ENCODE data around the gene RAI1.
A peak's percentile ranks its signal among the peaks of the same experiment; 100 is the strongest.

The RAI1 gene

DNA sequence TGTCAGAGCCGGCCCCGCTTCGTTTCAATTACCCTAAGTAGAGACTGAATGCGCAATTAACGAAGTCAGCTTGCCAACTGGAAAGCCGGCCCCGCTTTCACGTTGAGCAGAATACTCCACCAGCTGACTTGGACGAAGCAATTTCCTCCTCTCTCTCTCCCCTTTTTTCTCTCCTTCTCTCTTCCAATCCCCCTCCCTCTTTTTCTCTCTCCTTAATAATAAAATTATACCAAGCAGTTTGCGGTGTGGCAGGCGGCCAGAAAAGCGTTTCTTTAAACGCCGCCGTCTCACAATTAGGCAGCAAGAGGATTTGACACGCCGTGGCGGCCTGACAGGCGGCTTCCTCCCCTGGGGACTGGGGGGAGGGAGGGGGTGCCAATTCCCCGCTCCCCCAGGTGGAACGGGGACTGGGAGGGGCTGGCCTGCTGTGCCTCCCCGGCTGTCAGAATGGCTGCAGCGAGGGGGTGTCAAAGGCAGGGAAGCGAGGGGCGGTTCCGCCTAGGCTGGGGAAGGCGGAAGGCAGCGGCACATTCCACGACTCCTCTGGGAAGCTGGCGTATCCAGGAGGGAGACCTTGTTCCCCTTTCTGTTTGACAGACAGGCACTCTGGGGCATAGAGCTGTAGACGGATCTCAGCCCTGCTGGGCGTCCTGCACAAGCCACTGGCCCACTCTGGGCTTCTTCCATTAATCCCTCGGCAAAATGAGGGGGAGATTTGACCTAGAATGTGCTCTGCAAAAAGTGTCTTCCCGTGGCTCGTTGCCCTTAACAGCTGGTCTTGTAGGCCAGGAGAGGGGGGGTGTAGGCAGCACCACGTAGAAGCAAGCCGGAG, 102.8 kb downstream of the RAI1 start (continued):
- TF ChIP-seq YY1 (tag by site-specific recombination; IDR thresholded peaks at IDR 0.05) (no peak), ZNF146 (tag by site-specific recombination; IDR thresholded peaks at IDR 0.05) (no peak), FEZF1 (tag by site-specific recombination; IDR thresholded peaks at IDR 0.05) (peak; percentile 85), ZNF791 (tag by site-specific recombination; IDR thresholded peaks at IDR 0.05) (no peak), KLF7 (tag by site-specific recombination; IDR thresholded peaks at IDR 0.05; ENCODE audit: borderline replicate concordance) (peak; percentile 70; the same call in 1 of the 2 replicates), RBAK (tag by site-specific recombination; IDR thresholded peaks at IDR 0.05) (no peak), SCRT2 (tag by site-specific recombination; IDR thresholded peaks at IDR 0.05) (no peak), ZNF629 (tag by site-specific recombination; IDR thresholded peaks at IDR 0.05) (peak; percentile 59), TCF7L2 (IDR thresholded peaks at IDR 0.05; ENCODE audit: borderline replicate concordance, low read depth, low read length) (no peak), ZSCAN16 (tag by site-specific recombination; IDR thresholded peaks at IDR 0.05) (no peak), ZFP69B (tag by site-specific recombination; IDR thresholded peaks at IDR 0.05) (0 out of 2 replicates have a peak, but pooled peaks have one; percentile 29), ZNF585B (tag by site-specific recombination; IDR thresholded peaks at IDR 0.05) (no peak), ZNF169 (tag by site-specific recombination; IDR thresholded peaks at IDR 0.05) (no peak), SETDB1 (IDR thresholded peaks at IDR 0.05; ENCODE audit: insufficient read length, low read length) (no peak), ZBTB7A (tag by site-specific recombination; IDR thresholded peaks at IDR 0.05; ENCODE audit: low read depth) (no peak), ZFHX2 (tag by site-specific recombination; conservative IDR thresholded peaks at IDR 0.05) (no peak; the same call in 1 of the 2 replicates), ZNF114 (tag by site-specific recombination; IDR thresholded peaks at IDR 0.05) (no peak), ZNF302 (tag by site-specific recombination; IDR thresholded peaks at IDR 0.05; ENCODE audit: low read depth) (no peak), ZNF350 (tag by site-specific recombination; IDR thresholded peaks at IDR 0.05) (no peak), ZBTB48 (tag by site-specific recombination; IDR thresholded peaks at IDR 0.05) (no peak), SP7 (tag by site-specific recombination; IDR thresholded peaks at IDR 0.05) (peak; percentile 95), ZNF404 (tag by site-specific recombination; IDR thresholded peaks at IDR 0.05) (no peak), ZNF140 (tag by site-specific recombination; IDR thresholded peaks at IDR 0.05) (no peak), ZNF747 (tag by site-specific recombination; IDR thresholded peaks at IDR 0.05) (no peak), ZBTB1 (tag by site-specific recombination; IDR thresholded peaks at IDR 0.05) (0 out of 2 replicates have a peak, but pooled peaks have one; percentile 39)
- TF ChIP-seq, protein P1, sequence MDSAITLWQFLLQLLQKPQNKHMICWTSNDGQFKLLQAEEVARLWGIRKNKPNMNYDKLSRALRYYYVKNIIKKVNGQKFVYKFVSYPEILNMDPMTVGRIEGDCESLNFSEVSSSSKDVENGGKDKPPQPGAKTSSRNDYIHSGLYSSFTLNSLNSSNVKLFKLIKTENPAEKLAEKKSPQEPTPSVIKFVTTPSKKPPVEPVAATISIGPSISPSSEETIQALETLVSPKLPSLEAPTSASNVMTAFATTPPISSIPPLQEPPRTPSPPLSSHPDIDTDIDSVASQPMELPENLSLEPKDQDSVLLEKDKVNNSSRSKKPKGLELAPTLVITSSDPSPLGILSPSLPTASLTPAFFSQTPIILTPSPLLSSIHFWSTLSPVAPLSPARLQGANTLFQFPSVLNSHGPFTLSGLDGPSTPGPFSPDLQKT (IDR thresholded peaks at IDR 0.05; ENCODE audit: borderline replicate concordance, low read depth, low read length) = no peak
- TF ChIP-seq, protein P2, sequence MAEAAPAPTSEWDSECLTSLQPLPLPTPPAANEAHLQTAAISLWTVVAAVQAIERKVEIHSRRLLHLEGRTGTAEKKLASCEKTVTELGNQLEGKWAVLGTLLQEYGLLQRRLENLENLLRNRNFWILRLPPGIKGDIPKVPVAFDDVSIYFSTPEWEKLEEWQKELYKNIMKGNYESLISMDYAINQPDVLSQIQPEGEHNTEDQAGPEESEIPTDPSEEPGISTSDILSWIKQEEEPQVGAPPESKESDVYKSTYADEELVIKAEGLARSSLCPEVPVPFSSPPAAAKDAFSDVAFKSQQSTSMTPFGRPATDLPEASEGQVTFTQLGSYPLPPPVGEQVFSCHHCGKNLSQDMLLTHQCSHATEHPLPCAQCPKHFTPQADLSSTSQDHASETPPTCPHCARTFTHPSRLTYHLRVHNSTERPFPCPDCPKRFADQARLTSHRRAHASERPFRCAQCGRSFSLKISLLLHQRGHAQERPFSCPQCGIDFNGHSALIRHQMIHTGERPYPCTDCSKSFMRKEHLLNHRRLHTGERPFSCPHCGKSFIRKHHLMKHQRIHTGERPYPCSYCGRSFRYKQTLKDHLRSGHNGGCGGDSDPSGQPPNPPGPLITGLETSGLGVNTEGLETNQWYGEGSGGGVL (tag by site-specific recombination; IDR thresholded peaks at IDR 0.05) = peak; percentile 98
- TF ChIP-seq, protein P3, sequence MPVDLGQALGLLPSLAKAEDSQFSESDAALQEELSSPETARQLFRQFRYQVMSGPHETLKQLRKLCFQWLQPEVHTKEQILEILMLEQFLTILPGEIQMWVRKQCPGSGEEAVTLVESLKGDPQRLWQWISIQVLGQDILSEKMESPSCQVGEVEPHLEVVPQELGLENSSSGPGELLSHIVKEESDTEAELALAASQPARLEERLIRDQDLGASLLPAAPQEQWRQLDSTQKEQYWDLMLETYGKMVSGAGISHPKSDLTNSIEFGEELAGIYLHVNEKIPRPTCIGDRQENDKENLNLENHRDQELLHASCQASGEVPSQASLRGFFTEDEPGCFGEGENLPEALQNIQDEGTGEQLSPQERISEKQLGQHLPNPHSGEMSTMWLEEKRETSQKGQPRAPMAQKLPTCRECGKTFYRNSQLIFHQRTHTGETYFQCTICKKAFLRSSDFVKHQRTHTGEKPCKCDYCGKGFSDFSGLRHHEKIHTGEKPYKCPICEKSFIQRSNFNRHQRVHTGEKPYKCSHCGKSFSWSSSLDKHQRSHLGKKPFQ (tag by site-specific recombination; IDR thresholded peaks at IDR 0.05) = 0 out of 2 replicates have a peak, but pooled peaks have one; percentile 14
- TF ChIP-seq, protein P4, sequence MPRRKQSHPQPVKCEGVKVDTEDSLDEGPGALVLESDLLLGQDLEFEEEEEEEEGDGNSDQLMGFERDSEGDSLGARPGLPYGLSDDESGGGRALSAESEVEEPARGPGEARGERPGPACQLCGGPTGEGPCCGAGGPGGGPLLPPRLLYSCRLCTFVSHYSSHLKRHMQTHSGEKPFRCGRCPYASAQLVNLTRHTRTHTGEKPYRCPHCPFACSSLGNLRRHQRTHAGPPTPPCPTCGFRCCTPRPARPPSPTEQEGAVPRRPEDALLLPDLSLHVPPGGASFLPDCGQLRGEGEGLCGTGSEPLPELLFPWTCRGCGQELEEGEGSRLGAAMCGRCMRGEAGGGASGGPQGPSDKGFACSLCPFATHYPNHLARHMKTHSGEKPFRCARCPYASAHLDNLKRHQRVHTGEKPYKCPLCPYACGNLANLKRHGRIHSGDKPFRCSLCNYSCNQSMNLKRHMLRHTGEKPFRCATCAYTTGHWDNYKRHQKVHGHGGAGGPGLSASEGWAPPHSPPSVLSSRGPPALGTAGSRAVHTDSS (tag by site-specific recombination; IDR thresholded peaks at IDR 0.05) = no peak
- TF ChIP-seq, protein P5, sequence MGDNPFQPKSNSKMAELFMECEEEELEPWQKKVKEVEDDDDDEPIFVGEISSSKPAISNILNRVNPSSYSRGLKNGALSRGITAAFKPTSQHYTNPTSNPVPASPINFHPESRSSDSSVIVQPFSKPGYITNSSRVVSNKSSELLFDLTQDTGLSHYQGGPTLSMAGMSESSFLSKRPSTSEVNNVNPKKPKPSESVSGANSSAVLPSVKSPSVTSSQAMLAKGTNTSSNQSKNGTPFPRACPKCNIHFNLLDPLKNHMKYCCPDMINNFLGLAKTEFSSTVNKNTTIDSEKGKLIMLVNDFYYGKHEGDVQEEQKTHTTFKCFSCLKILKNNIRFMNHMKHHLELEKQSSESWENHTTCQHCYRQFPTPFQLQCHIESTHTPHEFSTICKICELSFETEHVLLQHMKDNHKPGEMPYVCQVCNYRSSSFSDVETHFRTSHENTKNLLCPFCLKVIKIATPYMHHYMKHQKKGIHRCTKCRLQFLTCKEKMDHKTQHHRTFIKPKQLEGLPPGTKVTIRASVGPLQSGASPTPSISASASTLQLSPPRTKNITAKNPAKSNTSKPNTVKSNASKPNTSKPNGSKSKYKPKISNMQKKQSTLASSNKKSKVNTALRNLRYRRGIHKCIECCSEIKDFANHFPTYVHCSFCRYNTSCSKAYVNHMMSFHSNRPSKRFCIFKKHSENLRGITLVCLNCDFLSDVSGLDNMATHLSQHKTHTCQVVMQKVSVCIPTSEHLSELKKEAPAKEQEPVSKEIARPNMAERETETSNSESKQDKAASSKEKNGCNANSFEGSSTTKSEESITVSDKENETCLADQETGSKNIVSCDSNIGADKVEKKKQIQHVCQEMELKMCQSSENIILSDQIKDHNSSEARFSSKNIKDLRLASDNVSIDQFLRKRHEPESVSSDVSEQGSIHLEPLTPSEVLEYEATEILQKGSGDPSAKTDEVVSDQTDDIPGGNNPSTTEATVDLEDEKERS (tag by site-specific recombination; IDR thresholded peaks at IDR 0.05) = no peak
- TF ChIP-seq, protein P6, sequence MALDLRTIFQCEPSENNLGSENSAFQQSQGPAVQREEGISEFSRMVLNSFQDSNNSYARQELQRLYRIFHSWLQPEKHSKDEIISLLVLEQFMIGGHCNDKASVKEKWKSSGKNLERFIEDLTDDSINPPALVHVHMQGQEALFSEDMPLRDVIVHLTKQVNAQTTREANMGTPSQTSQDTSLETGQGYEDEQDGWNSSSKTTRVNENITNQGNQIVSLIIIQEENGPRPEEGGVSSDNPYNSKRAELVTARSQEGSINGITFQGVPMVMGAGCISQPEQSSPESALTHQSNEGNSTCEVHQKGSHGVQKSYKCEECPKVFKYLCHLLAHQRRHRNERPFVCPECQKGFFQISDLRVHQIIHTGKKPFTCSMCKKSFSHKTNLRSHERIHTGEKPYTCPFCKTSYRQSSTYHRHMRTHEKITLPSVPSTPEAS (tag by site-specific recombination; IDR thresholded peaks at IDR 0.05) = no peak

All from HEK293 (cell line).